ENCODE measurements around the gene MYH11.
"Not testable (repeated sequence)": the region's sequence is repeated elsewhere in the genome, so short reads cannot be mapped to it uniquely, and the experiment has no call there.

The MYH11 gene

GRCh38 chr16:15874745-15875314, 18.0 kb upstream of the MYH11 start:
- no peak for DNase-seq

GRCh38 chr16:15873737-15874136, 16.9 kb upstream of the MYH11 start:
- no peak for DNase-seq

- no peak for DNase-seq
These were observed 16.5 kb upstream of the MYH11 start for GRCh38 chr16:15873301-15873700.

- no peak for DNase-seq
These were observed 13.2 kb upstream of the MYH11 start for GRCh38 chr16:15870011-15870410.

- DNase-seq = no peak
These were observed 9.6 kb upstream of the MYH11 start for GRCh38 chr16:15866451-15866850.

GRCh38 chr16:15865742-15866141, 8.9 kb upstream of the MYH11 start:
- DNase-seq = no peak

- no peak for DNase-seq
These were observed 8.1 kb upstream of the MYH11 start for GRCh38 chr16:15864939-15865338.

GRCh38 chr16:15861996-15862395, 5.2 kb upstream of the MYH11 start:
- no peak for DNase-seq

- DNase-seq = no peak
These were observed 2.3 kb upstream of the MYH11 start for GRCh38 chr16:15858921-15859668.

- DNase-seq = no peak
These were observed 1.1 kb upstream of the MYH11 start for GRCh38 chr16:15857724-15858560.

GRCh38 chr16:15856182-15856581, 646 bp downstream of the MYH11 start:
- no peak for DNase-seq

GRCh38 chr16:15855704-15856003, 1.2 kb downstream of the MYH11 start:
- DNase-seq = no peak

- no peak for DNase-seq
These were observed 1.7 kb downstream of the MYH11 start for GRCh38 chr16:15854906-15855703.

- DNase-seq = no peak
These were observed 2.8 kb downstream of the MYH11 start for GRCh38 chr16:15854061-15854460.

GRCh38 chr16:15853021-15853420, 3.8 kb downstream of the MYH11 start:
- no peak for DNase-seq

GRCh38 chr16:15850555-15850954, 6.3 kb downstream of the MYH11 start:
- not testable (repeated sequence) for DNase-seq

- DNase-seq = no peak
These were observed 7.4 kb downstream of the MYH11 start for GRCh38 chr16:15849209-15849981.

GRCh38 chr16:15847611-15848175, 9.1 kb downstream of the MYH11 start:
- no peak for DNase-seq

- DNase-seq = no peak
These were observed 10.3 kb downstream of the MYH11 start for GRCh38 chr16:15846510-15846909.

GRCh38 chr16:15843635-15844279, 13.1 kb downstream of the MYH11 start:
- no peak for DNase-seq

GRCh38 chr16:15839204-15839603, 17.6 kb downstream of the MYH11 start:
- not testable (repeated sequence) for DNase-seq

GRCh38 chr16:15837761-15838160, 19.1 kb downstream of the MYH11 start:
- DNase-seq = no peak

Data from activated CD4-positive, alpha-beta T cell treated with anti-CD3 and anti-CD28 coated beads, Interleukin-2, amount 50 U/mL, for 4 hours (primary cell).